Smooth muscle cell of trachea (primary cell): Measurements from ENCODE around the gene P2RY12. TPM values are rescaled to one million over a fixed set of nuclear protein-coding genes. Genes with fewer than 3 reads are reported as not detected.

Experiments
- total RNA-seq: library from RNA; depleted of rRNA; stranded (reverse); fragments of >200 nt; gene quantifications from 2 replicates; pipeline ENCODE4 v1.2.1, GENCODE V29; 2014

P2RY12 gene
- 0.29 and 0.33 TPM in 2 replicates for total RNA-seq

DNA sequence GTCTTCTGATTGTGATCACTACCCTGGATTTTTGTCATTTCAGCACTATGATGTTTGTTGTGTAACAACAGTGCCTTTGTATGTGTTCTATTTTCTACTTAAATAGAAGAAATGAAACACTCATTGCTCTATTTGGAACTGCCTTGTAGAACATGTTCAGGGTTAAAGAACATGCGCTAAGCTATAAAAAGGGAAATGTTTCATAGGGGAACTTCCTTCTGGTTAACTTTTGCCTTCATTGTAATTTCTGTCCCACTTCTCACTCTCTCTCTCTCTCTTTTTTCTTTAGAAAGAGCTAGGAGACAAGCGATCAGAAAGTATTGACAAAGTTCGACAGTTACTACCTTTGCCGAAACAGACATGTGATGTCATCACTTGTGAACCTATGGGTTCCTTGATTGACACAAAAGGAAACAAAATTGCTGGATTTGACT is at the start of gene P2RY12:
Gene P2RY12, minus strand, starts transcription at position 13 of the 434 bp plus-strand sequence. CDS start 45,908 bp downstream, outside the sequence.

GRCh38 chr3:151329363-151329762 is 55.2 kb downstream of the P2RY12 start, which contains the start of gene P2RY13:
Gene P2RY13 (minus strand): TSS chr3:151329549. CDS start chr3:151329528, 21 bp downstream.

DNA sequence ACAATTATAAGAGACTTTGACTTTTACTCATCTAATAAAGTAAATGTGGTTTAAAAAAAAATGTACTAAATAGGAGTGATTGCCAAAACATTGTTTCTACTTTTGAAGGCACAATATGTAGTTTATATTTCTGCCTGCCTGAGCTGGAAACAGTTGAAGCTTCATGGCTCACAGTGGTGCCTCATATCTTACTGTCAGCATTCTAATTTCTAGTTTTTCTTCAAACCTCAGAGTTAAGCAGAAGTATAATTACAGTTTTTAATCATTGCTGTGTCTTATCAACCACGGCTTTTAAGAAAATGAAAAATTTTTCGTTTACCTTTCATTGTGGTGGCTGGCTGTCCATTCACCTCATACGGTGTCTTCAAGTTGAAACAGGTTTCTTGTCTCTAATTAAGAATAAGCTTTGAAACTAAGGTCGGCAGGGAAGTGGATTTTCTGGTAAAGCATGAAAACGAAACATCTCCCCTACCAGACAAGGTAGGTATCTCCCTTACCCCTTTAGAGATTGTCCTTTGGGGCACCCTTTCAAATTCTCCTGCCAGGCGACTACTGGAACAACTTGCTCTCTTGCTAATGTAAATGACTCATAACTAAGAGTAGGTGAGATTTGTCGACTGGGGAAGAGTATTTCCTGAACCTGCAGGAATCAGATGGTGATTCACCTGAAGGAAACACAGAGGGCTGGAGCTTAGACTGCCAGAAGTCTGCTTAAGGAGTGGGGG is 68.1 kb downstream of the P2RY12 start, which contains the start of gene GPR87:
Gene GPR87, minus strand, starts transcription at position 554 of the 725 bp plus-strand sequence. CDS start 16,720 bp downstream, outside the sequence.

Other genes with a start within 250 kb of the P2RY12 start
- gene GPR171, start 181.5 kb downstream of the P2RY12 start, total RNA-seq: not detected in 2 replicates
- gene P2RY14, start 106.2 kb downstream of the P2RY12 start, total RNA-seq: not detected in 2 replicates
- gene GPR87, start 67.9 kb downstream of the P2RY12 start, total RNA-seq: 0.17 and 0.29 TPM in 2 replicates
- not detected in 2 replicates for gene P2RY13, start 55.2 kb downstream of the P2RY12 start, total RNA-seq
- 0.99 and 1.3 TPM in 2 replicates for gene IGSF10, start 76.3 kb upstream of the P2RY12 start, total RNA-seq